GM12875 (cell line): Measurements from ENCODE around the gene WARS2.

Source experiments
- H3K4me3 ChIP-seq: one replicate; pipeline ENCODE4 v1.5.1; 2011; ENCODE audit warnings: low read depth, low read length, control low read depth
- TF ChIP-seq, protein P1 (sequence below): IDR thresholded peaks from 2 replicates; pipeline ENCODE4 v1.5.1; 2011; ENCODE audit warnings: low read depth, mild to moderate bottlenecking, control low read depth, inconsistent platforms, low read length, moderate library complexity, borderline replicate concordance; ENCODE audit not compliant: insufficient read depth

Gene WARS2

DNA sequence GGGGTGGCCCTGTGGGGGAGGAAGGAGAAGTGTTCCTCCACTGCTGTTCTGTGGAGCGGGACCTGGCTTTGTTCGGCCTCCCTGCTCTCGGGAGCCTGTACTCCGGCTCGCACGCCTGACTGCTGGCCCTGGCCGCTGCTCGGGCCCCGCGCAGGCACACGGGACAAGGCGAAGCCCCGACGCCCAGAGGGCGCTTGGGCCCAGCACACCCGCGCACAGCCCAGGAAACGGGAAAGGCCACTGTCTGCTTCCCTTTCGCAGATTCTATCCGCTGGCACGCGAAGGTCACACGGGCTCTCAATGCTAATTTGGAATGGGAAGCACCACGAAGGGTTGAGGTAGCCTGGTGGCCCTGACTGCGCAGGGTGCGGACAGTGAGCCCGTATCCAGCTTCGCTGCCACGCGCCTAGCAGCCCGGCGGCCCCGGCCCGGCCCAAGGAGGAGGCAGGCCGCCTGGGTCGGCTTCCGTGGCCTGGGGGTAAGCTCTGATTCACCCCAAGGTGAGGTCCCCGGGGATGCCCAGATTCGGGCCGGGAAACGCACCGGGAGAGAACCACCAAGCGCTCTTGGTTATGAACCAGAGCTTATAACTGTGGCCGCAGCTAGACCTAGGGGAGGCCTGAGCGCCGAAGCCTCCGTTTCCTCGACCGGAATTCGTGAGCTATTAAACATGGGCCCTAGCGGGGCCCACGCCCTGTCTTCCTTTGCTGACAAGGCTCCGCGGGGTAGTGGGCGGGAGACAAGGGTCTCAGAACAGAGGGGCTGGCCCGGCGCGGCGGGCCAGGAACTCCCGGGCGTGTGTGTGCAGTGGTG is 132.6 kb downstream of the WARS2 start:
- TF ChIP-seq, protein P1, sequence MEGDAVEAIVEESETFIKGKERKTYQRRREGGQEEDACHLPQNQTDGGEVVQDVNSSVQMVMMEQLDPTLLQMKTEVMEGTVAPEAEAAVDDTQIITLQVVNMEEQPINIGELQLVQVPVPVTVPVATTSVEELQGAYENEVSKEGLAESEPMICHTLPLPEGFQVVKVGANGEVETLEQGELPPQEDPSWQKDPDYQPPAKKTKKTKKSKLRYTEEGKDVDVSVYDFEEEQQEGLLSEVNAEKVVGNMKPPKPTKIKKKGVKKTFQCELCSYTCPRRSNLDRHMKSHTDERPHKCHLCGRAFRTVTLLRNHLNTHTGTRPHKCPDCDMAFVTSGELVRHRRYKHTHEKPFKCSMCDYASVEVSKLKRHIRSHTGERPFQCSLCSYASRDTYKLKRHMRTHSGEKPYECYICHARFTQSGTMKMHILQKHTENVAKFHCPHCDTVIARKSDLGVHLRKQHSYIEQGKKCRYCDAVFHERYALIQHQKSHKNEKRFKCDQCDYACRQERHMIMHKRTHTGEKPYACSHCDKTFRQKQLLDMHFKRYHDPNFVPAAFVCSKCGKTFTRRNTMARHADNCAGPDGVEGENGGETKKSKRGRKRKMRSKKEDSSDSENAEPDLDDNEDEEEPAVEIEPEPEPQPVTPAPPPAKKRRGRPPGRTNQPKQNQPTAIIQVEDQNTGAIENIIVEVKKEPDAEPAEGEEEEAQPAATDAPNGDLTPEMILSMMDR = no peak
- H3K4me3 ChIP-seq = no peak overlapping the region

GRCh38 chr1:119007339-119007669 is 133.1 kb downstream of the WARS2 start:
- TF ChIP-seq, protein P1 = no peak
- no peak overlapping the region for H3K4me3 ChIP-seq

DNA sequence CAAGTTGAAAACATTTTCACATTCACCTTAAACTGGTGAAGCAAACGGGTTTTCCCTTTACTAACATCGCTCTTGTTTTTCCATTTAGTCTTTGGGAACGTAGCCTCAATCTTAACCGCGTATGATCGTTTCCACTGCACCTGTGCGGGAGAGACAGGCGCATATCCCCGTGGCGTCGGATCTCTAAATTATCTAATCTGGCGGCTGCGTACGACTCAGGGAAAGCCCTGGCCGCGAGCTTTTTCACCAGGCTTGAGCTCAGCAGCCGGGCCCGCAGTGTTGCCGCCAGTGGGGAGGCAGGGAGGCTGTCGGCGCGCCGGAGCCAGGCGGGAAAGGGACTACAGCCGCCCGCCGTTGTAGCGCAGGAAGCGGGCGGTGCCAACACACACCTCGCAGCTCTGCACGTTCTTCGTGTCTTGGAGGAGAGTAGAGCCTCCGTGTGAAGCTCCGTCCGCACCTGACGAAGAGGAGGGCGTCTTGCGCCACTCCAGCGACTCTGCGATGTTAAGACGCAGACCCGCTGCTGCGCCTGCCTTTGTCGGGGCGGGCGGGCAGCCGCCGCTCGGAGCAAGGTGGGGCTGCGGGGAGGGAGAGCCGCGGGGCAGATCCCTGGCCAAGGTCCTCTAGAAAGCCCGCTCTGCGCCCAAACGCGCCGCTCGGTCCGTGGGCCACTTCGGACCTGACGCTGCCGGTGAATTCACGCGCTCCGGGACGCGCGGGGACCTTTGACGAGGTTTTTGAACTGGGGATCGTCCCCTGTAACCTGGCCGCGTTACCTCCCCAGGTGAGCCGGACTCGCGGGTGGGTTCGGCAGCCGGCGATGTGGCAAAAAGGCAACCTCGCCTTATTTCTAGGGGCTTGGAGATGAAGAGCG is 133.8 kb downstream of the WARS2 start:
- no peak overlapping the region for H3K4me3 ChIP-seq
- TF ChIP-seq, protein P1 = no peak

- TF ChIP-seq, protein P1 = no peak
- no peak overlapping the region for H3K4me3 ChIP-seq
Measured at GRCh38 chr1:119005724-119006405, 134.6 kb downstream of the WARS2 start.

DNA sequence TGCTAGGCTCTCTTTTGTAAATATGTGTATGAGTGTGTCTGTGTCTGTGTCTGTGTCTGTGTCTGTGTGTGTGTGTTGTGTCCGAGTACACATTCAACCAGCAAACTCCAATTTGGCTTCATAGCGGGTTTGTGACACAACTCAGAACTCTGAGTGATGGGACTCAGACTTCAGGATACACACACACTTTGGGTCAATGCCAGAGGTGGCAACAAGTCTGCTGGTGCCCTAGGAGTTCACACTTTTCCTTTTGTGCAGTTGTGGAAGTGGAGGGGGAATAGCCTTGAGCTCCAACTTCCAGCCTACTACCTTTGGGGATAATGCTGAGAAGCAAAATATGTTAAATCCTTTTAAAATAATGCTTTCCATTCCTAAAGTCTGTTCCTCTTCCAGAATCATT is 135.7 kb downstream of the WARS2 start:
- TF ChIP-seq, protein P1 = no peak
- H3K4me3 ChIP-seq = no peak overlapping the region

GRCh38 chr1:119004129-119004527 is 136.3 kb downstream of the WARS2 start:
- TF ChIP-seq, protein P1 = no peak
- H3K4me3 ChIP-seq = no peak overlapping the region
